Astrocyte (in vitro differentiated cells and primary cell): Measurements from ENCODE around the gene OR2AT4.

ENCODE experiments used
- EZH2 ChIP-seq: IDR thresholded peaks from 2 replicates; pipeline ENCODE4 v1.6.1; 2012; ENCODE audit warnings: mild to moderate bottlenecking, low read length, inconsistent platforms; ENCODE audit not compliant: insufficient read depth
- TF ChIP-seq, protein P1 (sequence below): IDR thresholded peaks from 2 replicates; pipeline ENCODE4 v1.5.1; 2011; ENCODE audit warnings: low read depth, mild to moderate bottlenecking, inconsistent platforms, low read length, moderate library complexity; ENCODE audit not compliant: insufficient read depth

DNA sequence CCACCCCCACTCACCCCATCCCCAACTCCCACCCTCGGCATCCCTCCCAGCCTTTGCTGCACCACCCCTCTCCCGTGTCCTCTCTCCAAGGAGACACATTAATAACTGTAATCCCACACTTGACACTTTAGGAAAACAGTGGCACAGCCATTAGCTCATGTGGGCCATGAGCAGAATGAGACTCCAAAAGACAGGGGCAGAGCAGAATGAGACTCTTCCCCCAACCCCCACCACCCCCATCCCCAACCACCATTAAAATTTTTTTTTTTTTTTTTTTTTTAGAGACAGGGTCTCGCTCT lies 48.0 kb upstream of the OR2AT4 start:
- TF ChIP-seq, protein P1, sequence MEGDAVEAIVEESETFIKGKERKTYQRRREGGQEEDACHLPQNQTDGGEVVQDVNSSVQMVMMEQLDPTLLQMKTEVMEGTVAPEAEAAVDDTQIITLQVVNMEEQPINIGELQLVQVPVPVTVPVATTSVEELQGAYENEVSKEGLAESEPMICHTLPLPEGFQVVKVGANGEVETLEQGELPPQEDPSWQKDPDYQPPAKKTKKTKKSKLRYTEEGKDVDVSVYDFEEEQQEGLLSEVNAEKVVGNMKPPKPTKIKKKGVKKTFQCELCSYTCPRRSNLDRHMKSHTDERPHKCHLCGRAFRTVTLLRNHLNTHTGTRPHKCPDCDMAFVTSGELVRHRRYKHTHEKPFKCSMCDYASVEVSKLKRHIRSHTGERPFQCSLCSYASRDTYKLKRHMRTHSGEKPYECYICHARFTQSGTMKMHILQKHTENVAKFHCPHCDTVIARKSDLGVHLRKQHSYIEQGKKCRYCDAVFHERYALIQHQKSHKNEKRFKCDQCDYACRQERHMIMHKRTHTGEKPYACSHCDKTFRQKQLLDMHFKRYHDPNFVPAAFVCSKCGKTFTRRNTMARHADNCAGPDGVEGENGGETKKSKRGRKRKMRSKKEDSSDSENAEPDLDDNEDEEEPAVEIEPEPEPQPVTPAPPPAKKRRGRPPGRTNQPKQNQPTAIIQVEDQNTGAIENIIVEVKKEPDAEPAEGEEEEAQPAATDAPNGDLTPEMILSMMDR, result no peak
- no peak for TF ChIP-seq EZH2
